Measurements from ENCODE around the gene ADAMTS18.

ADAMTS18 gene

DNA sequence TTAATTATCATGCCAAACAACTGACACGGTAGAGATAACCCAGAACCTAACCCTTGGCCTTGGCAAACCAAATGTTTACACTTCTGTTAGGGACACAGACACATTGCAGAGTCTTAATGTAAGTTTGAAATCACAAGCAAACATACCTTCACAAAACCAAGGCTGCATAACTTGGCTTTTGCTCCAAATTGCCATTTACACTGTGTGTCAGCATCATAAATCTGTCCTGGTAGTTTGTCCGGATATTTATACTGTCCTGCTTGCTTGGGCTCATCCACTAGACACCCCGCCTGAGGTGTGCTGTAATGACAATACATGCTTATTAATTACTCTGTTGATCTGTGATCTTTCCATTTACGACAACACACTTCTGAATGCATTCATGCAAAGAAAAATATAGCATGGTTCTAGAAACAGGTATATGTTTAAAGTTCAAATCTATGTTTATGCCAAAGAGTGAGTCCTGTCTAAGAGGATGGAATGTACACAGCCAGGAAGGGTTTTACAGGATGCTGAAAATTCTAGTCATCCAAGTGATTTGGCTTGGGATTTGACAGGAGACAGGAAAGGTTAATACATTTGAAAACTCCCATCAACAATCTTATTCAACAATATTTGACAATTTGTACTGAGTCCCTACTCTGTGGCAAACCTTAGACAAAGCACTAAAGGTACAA lies 81.1 kb downstream of the ADAMTS18 start:
- Mint-ChIP-seq H3K27me3 (ENCODE audit: low read depth) (peaks cover 5% of the 10 kb centered on the region), H3K27ac (no peak overlapping the region), H3K4me3 (no peak overlapping the region), H3K36me3 (ENCODE audit: low read depth) (no peaks in the 10 kb centered on the region), H3K4me1 (no peaks in the 10 kb centered on the region), H3K9me3 (no peaks in the 10 kb centered on the region)
- TF ChIP-seq, protein P1, sequence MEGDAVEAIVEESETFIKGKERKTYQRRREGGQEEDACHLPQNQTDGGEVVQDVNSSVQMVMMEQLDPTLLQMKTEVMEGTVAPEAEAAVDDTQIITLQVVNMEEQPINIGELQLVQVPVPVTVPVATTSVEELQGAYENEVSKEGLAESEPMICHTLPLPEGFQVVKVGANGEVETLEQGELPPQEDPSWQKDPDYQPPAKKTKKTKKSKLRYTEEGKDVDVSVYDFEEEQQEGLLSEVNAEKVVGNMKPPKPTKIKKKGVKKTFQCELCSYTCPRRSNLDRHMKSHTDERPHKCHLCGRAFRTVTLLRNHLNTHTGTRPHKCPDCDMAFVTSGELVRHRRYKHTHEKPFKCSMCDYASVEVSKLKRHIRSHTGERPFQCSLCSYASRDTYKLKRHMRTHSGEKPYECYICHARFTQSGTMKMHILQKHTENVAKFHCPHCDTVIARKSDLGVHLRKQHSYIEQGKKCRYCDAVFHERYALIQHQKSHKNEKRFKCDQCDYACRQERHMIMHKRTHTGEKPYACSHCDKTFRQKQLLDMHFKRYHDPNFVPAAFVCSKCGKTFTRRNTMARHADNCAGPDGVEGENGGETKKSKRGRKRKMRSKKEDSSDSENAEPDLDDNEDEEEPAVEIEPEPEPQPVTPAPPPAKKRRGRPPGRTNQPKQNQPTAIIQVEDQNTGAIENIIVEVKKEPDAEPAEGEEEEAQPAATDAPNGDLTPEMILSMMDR (IDR thresholded peaks at IDR 0.05; ENCODE audit: unreplicated experiment in 3 of 3): no peak

DNA sequence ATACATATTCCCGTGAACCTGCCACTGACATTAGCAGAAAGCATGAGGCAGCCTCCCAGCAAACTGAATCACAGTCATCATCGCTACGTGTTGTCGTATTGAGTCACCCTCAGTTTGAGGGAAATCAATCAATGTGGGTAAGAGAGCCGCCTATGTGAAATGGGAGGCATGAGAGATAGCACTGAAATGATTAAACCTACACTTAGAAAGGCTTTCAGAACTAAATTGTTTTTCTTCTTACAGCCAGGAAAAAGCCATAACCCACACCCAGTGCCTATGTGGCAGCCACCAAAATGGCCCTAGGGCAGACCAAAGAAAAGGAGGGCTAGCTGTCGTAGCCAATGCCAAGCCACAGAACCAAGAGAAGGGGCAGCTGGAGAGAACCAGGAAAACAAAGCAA lies 90.5 kb downstream of the ADAMTS18 start:
- H3K36me3 Mint-ChIP-seq (ENCODE audit: low read depth): no peaks in the 10 kb centered on the region
- TF ChIP-seq, protein P1 (IDR thresholded peaks at IDR 0.05; ENCODE audit: unreplicated experiment in 3 of 3): no peak

DNA sequence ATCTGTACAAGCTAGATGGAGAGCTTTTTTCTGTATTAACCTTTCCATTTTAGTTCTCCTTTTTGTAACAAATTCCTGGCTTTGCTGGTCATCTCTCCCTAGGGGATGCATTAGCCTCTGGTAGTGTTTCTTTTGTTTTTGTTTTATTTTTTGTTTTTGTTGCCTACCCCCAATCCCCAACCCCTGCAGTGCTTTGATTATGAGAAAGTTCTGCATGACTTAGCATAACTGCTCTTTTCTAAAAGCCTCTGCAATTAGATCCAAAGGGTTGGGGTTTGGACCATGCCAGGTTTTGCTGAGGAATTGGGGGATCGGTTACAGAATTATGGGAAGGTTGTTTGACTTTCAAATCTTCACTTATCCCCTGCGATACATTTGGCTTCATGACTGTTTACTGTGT lies 98.2 kb downstream of the ADAMTS18 start:
- no peak overlapping the region for H3K4me3 Mint-ChIP-seq
- H3K27ac Mint-ChIP-seq: no peak overlapping the region
- TF ChIP-seq, protein P1 (IDR thresholded peaks at IDR 0.05; ENCODE audit: unreplicated experiment in 3 of 3): no peak
- H3K36me3 Mint-ChIP-seq (ENCODE audit: low read depth): no peaks in the 10 kb centered on the region
- no peaks in the 10 kb centered on the region for H3K27me3 Mint-ChIP-seq (ENCODE audit: low read depth)
- H3K4me1 Mint-ChIP-seq: no peaks in the 10 kb centered on the region
- no peaks in the 10 kb centered on the region for H3K9me3 Mint-ChIP-seq

More for the DNA sequence above, 90.5 kb downstream of the ADAMTS18 start:
- Mint-ChIP-seq H3K9me3 (peaks cover 4% of the 10 kb centered on the region), H3K4me3 (no peak overlapping the region), H3K4me1 (no peaks in the 10 kb centered on the region), H3K27me3 (ENCODE audit: low read depth) (no peaks in the 10 kb centered on the region), H3K27ac (peak overlapping the region in 2 of 3 experiments; percentile 12 to 26)

DNA sequence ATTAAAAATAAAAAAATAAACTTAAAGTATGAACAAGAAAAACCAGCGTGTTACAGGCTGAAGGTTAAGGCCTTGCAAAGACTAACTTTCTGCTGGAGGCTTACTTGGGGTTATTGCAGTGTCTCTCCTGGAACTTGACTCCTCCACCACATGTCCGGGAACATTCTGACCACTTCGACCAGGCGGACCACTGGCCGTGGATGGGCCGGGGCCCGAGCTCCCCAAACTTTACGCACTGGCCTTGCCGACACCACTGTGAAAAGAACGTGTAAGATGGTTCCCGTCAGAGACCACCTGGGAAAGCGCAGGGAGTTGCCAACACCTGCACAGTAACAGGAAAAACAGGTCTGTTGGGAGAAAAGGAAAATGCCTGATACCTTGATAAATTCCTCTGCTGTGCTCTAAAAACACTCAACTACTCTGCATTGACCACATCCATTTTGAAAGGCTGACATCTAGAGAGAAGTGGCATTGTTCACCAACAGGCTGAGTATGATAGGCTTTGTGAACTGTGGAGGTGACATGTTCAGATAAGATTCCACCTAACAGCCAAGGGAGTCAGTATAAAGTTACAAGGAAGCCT lies 99.1 kb downstream of the ADAMTS18 start:
- H3K36me3 Mint-ChIP-seq (ENCODE audit: low read depth): no peaks in the 10 kb centered on the region
- H3K27ac Mint-ChIP-seq: peak overlapping the region in 1 of 3 experiments; percentile 7
- H3K4me3 Mint-ChIP-seq: no peak overlapping the region
- TF ChIP-seq, protein P1 (IDR thresholded peaks at IDR 0.05; ENCODE audit: unreplicated experiment in 3 of 3): no peak
- H3K27me3 Mint-ChIP-seq (ENCODE audit: low read depth): no peaks in the 10 kb centered on the region
- H3K9me3 Mint-ChIP-seq: no peaks in the 10 kb centered on the region
- H3K4me1 Mint-ChIP-seq: peaks cover 2% of the 10 kb centered on the region

DNA sequence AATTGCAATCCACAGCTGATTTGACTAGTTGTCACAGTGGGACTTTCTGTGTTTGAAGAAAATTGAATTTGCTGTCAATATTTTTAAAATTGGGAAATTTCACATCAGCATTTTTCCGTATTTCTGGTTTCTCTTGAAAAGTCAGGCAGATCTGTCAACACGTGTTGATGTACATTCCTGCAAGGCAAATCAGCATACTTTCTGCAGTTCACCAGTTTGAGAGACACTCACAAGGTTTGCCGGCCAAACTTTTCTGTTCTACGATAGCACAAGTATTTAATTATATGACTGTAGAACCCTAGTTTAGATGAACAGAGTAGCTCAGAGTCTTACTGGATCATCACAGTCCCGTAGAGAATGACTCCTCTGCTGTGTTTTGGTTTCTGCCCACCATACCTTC lies 102.0 kb downstream of the ADAMTS18 start:
- no peak overlapping the region for H3K27ac Mint-ChIP-seq
- no peaks in the 10 kb centered on the region for H3K9me3 Mint-ChIP-seq

More for the DNA sequence above, 102.0 kb downstream of the ADAMTS18 start:
- no peaks in the 10 kb centered on the region for H3K36me3 Mint-ChIP-seq (ENCODE audit: low read depth)
- no peaks in the 10 kb centered on the region for H3K27me3 Mint-ChIP-seq (ENCODE audit: low read depth)
- TF ChIP-seq, protein P1 (IDR thresholded peaks at IDR 0.05; ENCODE audit: unreplicated experiment in 3 of 3): no peak
- peaks cover 10% of the 10 kb centered on the region for H3K4me1 Mint-ChIP-seq
- no peak overlapping the region for H3K4me3 Mint-ChIP-seq
